ENCODE measurements around the gene SLC37A3.

Gene SLC37A3

GRCh38 chr7:140441519-140441918, 43.2 kb upstream of the SLC37A3 start:
- no peaks in the 10 kb centered on the region for H3F3A ChIP-seq (ENCODE audit: low read depth)
- H3K4me1 ChIP-seq (ENCODE audit: insufficient read depth, low read length, poor library complexity, severe bottlenecking) = peaks cover 4% of the 10 kb centered on the region
- H3K9me2 ChIP-seq (replicated peaks; ENCODE audit: low read depth, low read length) = no peaks in the 10 kb centered on the region
- no peaks in the 10 kb centered on the region for H3K27me3 ChIP-seq (ENCODE audit: insufficient read depth, low read length, poor library complexity, severe bottlenecking)
- no peaks in the 10 kb centered on the region for H4K20me1 ChIP-seq (ENCODE audit: insufficient read depth, low read length, poor library complexity, severe bottlenecking)
- no peaks in the 10 kb centered on the region for H3K79me2 ChIP-seq (ENCODE audit: insufficient read depth, low read length)
- TF ChIP-seq CTCF (conservative IDR thresholded peaks at IDR 0.05; ENCODE audit: low read length) (no peak), EZH2phosphoT487 (IDR thresholded peaks at IDR 0.05; ENCODE audit: borderline replicate concordance) (no peak)
- H3K4me2 ChIP-seq (ENCODE audit: low read depth, low read length, poor library complexity, severe bottlenecking) = no peak overlapping the region
- H3K9me3 ChIP-seq (ENCODE audit: insufficient read depth, low read depth, low read length) = no peaks in the 10 kb centered on the region
- H3K36me3 ChIP-seq (ENCODE audit: insufficient read depth, low read length) = no peaks in the 10 kb centered on the region
- no peak overlapping the region for H2AFZ ChIP-seq (ENCODE audit: low read length)
- no peak overlapping the region for H3K4me3 ChIP-seq (ENCODE audit: low read length, poor library complexity, severe bottlenecking)
- no peak overlapping the region for H3K9ac ChIP-seq (ENCODE audit: low read depth, low read length, poor library complexity, severe bottlenecking)

- TF ChIP-seq EZH2phosphoT487 (IDR thresholded peaks at IDR 0.05; ENCODE audit: borderline replicate concordance) (no peak), CTCF (conservative IDR thresholded peaks at IDR 0.05; ENCODE audit: low read length) (no peak)
- Histone ChIP-seq H3K4me3 (ENCODE audit: low read length, poor library complexity, severe bottlenecking) (no peak overlapping the region), H3K9ac (ENCODE audit: low read depth, low read length, poor library complexity, severe bottlenecking) (no peak overlapping the region), H3K36me3 (ENCODE audit: insufficient read depth, low read length) (no peaks in the 10 kb centered on the region), H3K9me3 (ENCODE audit: insufficient read depth, low read depth, low read length) (no peaks in the 10 kb centered on the region), H3K4me1 (ENCODE audit: insufficient read depth, low read length, poor library complexity, severe bottlenecking) (peaks cover 4% of the 10 kb centered on the region), H3K9me2 (replicated peaks; ENCODE audit: low read depth, low read length) (no peaks in the 10 kb centered on the region), H4K20me1 (ENCODE audit: insufficient read depth, low read length, poor library complexity, severe bottlenecking) (no peaks in the 10 kb centered on the region), H2AFZ (ENCODE audit: low read length) (no peak overlapping the region), H3F3A (ENCODE audit: low read depth) (no peaks in the 10 kb centered on the region), H3K27me3 (ENCODE audit: insufficient read depth, low read length, poor library complexity, severe bottlenecking) (no peaks in the 10 kb centered on the region), H3K79me2 (ENCODE audit: insufficient read depth, low read length) (no peaks in the 10 kb centered on the region), H3K4me2 (ENCODE audit: low read depth, low read length, poor library complexity, severe bottlenecking) (no peak overlapping the region)
Measured at GRCh38 chr7:140440593-140440992, 42.3 kb upstream of the SLC37A3 start.

- Histone ChIP-seq H3K9me3 (ENCODE audit: insufficient read depth, low read depth, low read length) (no peaks in the 10 kb centered on the region), H3K79me2 (ENCODE audit: insufficient read depth, low read length) (no peaks in the 10 kb centered on the region), H3K4me2 (ENCODE audit: low read depth, low read length, poor library complexity, severe bottlenecking) (no peak overlapping the region), H3K4me1 (ENCODE audit: insufficient read depth, low read length, poor library complexity, severe bottlenecking) (peaks cover 4% of the 10 kb centered on the region), H3K9ac (ENCODE audit: low read depth, low read length, poor library complexity, severe bottlenecking) (no peak overlapping the region), H3K4me3 (ENCODE audit: low read length, poor library complexity, severe bottlenecking) (no peak overlapping the region), H3K9me2 (replicated peaks; ENCODE audit: low read depth, low read length) (no peaks in the 10 kb centered on the region), H2AFZ (ENCODE audit: low read length) (no peak overlapping the region), H3F3A (ENCODE audit: low read depth) (no peaks in the 10 kb centered on the region), H3K36me3 (ENCODE audit: insufficient read depth, low read length) (no peaks in the 10 kb centered on the region), H4K20me1 (ENCODE audit: insufficient read depth, low read length, poor library complexity, severe bottlenecking) (no peaks in the 10 kb centered on the region), H3K27me3 (ENCODE audit: insufficient read depth, low read length, poor library complexity, severe bottlenecking) (no peaks in the 10 kb centered on the region)
- TF ChIP-seq EZH2phosphoT487 (IDR thresholded peaks at IDR 0.05; ENCODE audit: borderline replicate concordance) = no peak
Measured at GRCh38 chr7:140439359-140439758, 41.0 kb upstream of the SLC37A3 start.

GRCh38 chr7:140435252-140435895, 37.0 kb upstream of the SLC37A3 start:
- H3K9ac ChIP-seq (ENCODE audit: low read depth, low read length, poor library complexity, severe bottlenecking) = no peak overlapping the region
- no peaks in the 10 kb centered on the region for H3K79me2 ChIP-seq (ENCODE audit: insufficient read depth, low read length)
- no peak overlapping the region for H2AFZ ChIP-seq (ENCODE audit: low read length)
- no peaks in the 10 kb centered on the region for H3K36me3 ChIP-seq (ENCODE audit: insufficient read depth, low read length)
- H3K9me3 ChIP-seq (ENCODE audit: insufficient read depth, low read depth, low read length) = no peaks in the 10 kb centered on the region
- H3K9me2 ChIP-seq (replicated peaks; ENCODE audit: low read depth, low read length) = no peaks in the 10 kb centered on the region
- no peak overlapping the region for H3K4me2 ChIP-seq (ENCODE audit: low read depth, low read length, poor library complexity, severe bottlenecking)
- H3F3A ChIP-seq (ENCODE audit: low read depth) = no peaks in the 10 kb centered on the region
- no peaks in the 10 kb centered on the region for H4K20me1 ChIP-seq (ENCODE audit: insufficient read depth, low read length, poor library complexity, severe bottlenecking)
- no peak for TF ChIP-seq CTCF (conservative IDR thresholded peaks at IDR 0.05; ENCODE audit: low read length)
- TF ChIP-seq EZH2phosphoT487 (IDR thresholded peaks at IDR 0.05; ENCODE audit: borderline replicate concordance) = no peak
- no peaks in the 10 kb centered on the region for H3K27me3 ChIP-seq (ENCODE audit: insufficient read depth, low read length, poor library complexity, severe bottlenecking)
- H3K4me1 ChIP-seq (ENCODE audit: insufficient read depth, low read length, poor library complexity, severe bottlenecking) = no peaks in the 10 kb centered on the region
- H3K4me3 ChIP-seq (ENCODE audit: low read length, poor library complexity, severe bottlenecking) = no peak overlapping the region

Data from Loucy (cell line).